PFSK-1 (cell line): ENCODE results near the gene PAXX.

Experiments used
- FOXP2 ChIP-seq: optimal IDR thresholded peaks from 2 replicates; pipeline ENCODE3; 2011; ENCODE audit warnings: borderline replicate concordance, control low read depth, inconsistent platforms; ENCODE audit not compliant: insufficient read depth; ENCODE audit errors: extremely low read length, extremely low read depth
- POLR2AphosphoS5 ChIP-seq: IDR thresholded peaks from 2 replicates; pipeline ENCODE4 v1.6.1; 2012; ENCODE audit warnings: low read depth, mild to moderate bottlenecking, control low read depth, low read length, moderate library complexity
- REST ChIP-seq, 2 experiments: IDR thresholded peaks; 2 replicates each; pipeline versions ENCODE4 v1.6.1 to v1.8.0; 2011 to 2012; ENCODE audit warnings: low read depth in 2 of 2, low read length in 2 of 2, control low read depth in 1 of 2, inconsistent platforms in 1 of 2, mild to moderate bottlenecking in 1 of 2, moderate library complexity in 1 of 2; ENCODE audit not compliant: insufficient read depth in 1 of 2
- SIN3A ChIP-seq: IDR thresholded peaks from 2 replicates; pipeline ENCODE4 v1.6.1; 2012; ENCODE audit warnings: mild to moderate bottlenecking, low read length, moderate library complexity, borderline replicate concordance; ENCODE audit not compliant: insufficient read depth
- TAF1 ChIP-seq: IDR thresholded peaks from 2 replicates; pipeline ENCODE4 v1.6.1; 2012; ENCODE audit warnings: low read length, control low read depth, borderline replicate concordance; ENCODE audit not compliant: insufficient read depth

Gene PAXX

GRCh38 chr9:136945333-136946227 lies 46.6 kb upstream of the PAXX start:
- TF ChIP-seq FOXP2 (no peak), SIN3A (no peak), POLR2AphosphoS5 (no peak), REST (IDR thresholded peaks at IDR 0.05; ENCODE audit: insufficient read depth in 1 of 2, low read depth in 2 of 2, low read length in 2 of 2) (no peak)

GRCh38 chr9:136946228-136947027 lies 45.8 kb upstream of the PAXX start:
- TF ChIP-seq REST (IDR thresholded peaks at IDR 0.05; ENCODE audit: insufficient read depth in 1 of 2, low read depth in 2 of 2, low read length in 2 of 2) = no peak
- no peak for TF ChIP-seq FOXP2
- no peak for TF ChIP-seq POLR2AphosphoS5
- TF ChIP-seq TAF1 = no peak
- no peak for TF ChIP-seq SIN3A

GRCh38 chr9:136947028-136947891 lies 45.0 kb upstream of the PAXX start:
- no peak for TF ChIP-seq REST (IDR thresholded peaks at IDR 0.05; ENCODE audit: insufficient read depth in 1 of 2, low read depth in 2 of 2, low read length in 2 of 2)
- no peak for TF ChIP-seq POLR2AphosphoS5
- no peak for TF ChIP-seq TAF1

GRCh38 chr9:136947955-136948510 lies 44.2 kb upstream of the PAXX start:
- TF ChIP-seq FOXP2 = no peak
- no peak for TF ChIP-seq REST (IDR thresholded peaks at IDR 0.05; ENCODE audit: insufficient read depth in 1 of 2, low read depth in 2 of 2, low read length in 2 of 2)
- TF ChIP-seq SIN3A = no peak
- no peak for TF ChIP-seq TAF1
- no peak for TF ChIP-seq POLR2AphosphoS5
